Stimulated activated naive CD8-positive, alpha-beta T cell treated with anti-CD3 and anti-CD28 coated beads, Interleukin-15, Interleukin-2, amounts not matched to agents 100 U/mL and 50 U/mL, for 24 hours (primary cell): ENCODE data around the gene GALNT15.

Experiments used
- ATAC-seq: fragments of 150-1000 bp; cut with Tn5 transposase; one replicate; pipeline ENCODE4 v1.10.0; 2021
- DNase-seq: peaks from one replicate; pipeline ENCODE4 v3.0.0; 2021

GALNT15 gene

GRCh38 chr3:16254916-16255315 lies 80.4 kb downstream of the GALNT15 start:
- ATAC-seq (peak; percentile 49), DNase-seq (no peak)

- no peak for ATAC-seq
- DNase-seq = no peak
These were observed 80.8 kb downstream of the GALNT15 start for GRCh38 chr3:16255326-16255725.

- DNase-seq (no peak), ATAC-seq (no peak)
These were observed 81.2 kb downstream of the GALNT15 start for GRCh38 chr3:16255726-16256125.

GRCh38 chr3:16257309-16257708 lies 82.8 kb downstream of the GALNT15 start:
- DNase-seq = no peak
- ATAC-seq = no peak

- ATAC-seq (no peak), DNase-seq (no peak)
These were observed 83.7 kb downstream of the GALNT15 start for GRCh38 chr3:16258177-16258576.

GRCh38 chr3:16258866-16259265 lies 84.4 kb downstream of the GALNT15 start:
- DNase-seq (no peak), ATAC-seq (no peak)

GRCh38 chr3:16260046-16260445 lies 85.6 kb downstream of the GALNT15 start:
- DNase-seq = no peak
- ATAC-seq = no peak

GRCh38 chr3:16262174-16262573 lies 87.7 kb downstream of the GALNT15 start:
- ATAC-seq (no peak), DNase-seq (no peak)

- no peak for DNase-seq
- peak; percentile 11 for ATAC-seq
These were observed 89.8 kb downstream of the GALNT15 start for GRCh38 chr3:16264174-16264707.

GRCh38 chr3:16264708-16265454 lies 90.4 kb downstream of the GALNT15 start, which contains the start of the genes DPH3 and OXNAD1:
DPH3 (minus strand) TSS chr3:16264943; CDS start chr3:16264876, 67 bp downstream.
OXNAD1 (plus strand) TSS chr3:16265212; CDS start chr3:16270953, 5,741 bp downstream.
- DNase-seq (peak; percentile 99), ATAC-seq (peak; percentile 98)

GRCh38 chr3:16265455-16265786 lies 90.9 kb downstream of the GALNT15 start:
- no peak for ATAC-seq
- DNase-seq = no peak

GRCh38 chr3:16266714-16267113 lies 92.2 kb downstream of the GALNT15 start:
- ATAC-seq = no peak
- DNase-seq = no peak

- no peak for ATAC-seq
- no peak for DNase-seq
These were observed 96.4 kb downstream of the GALNT15 start for GRCh38 chr3:16270855-16271254.

GRCh38 chr3:16272588-16272987 lies 98.1 kb downstream of the GALNT15 start:
- no peak for ATAC-seq
- DNase-seq = no peak

GRCh38 chr3:16273867-16274266 lies 99.4 kb downstream of the GALNT15 start:
- no peak for ATAC-seq
- DNase-seq = no peak

- no peak for ATAC-seq
- no peak for DNase-seq
These were observed 103.0 kb downstream of the GALNT15 start for GRCh38 chr3:16277471-16277870.

GRCh38 chr3:16279010-16279801 lies 104.7 kb downstream of the GALNT15 start:
- no peak for DNase-seq

GRCh38 chr3:16280671-16281070 lies 106.2 kb downstream of the GALNT15 start:
- DNase-seq (no peak), ATAC-seq (no peak)

More at GRCh38 chr3:16279010-16279801, 104.7 kb downstream of the GALNT15 start:
- ATAC-seq = no peak
